GM19025 (cell line): ENCODE results near the gene UMODL1.

ENCODE experiments used
- ATAC-seq: cut with Tn5 transposase; IDR thresholded peaks from one replicate; pipeline ENCODE4 v1.9.1; 2021; ENCODE audit warnings: mild to moderate bottlenecking, low read depth, moderate library complexity; ENCODE audit not compliant: unreplicated experiment

UMODL1 gene

GRCh38 chr21:42125571-42126544 lies 54.7 kb downstream of the UMODL1 start:
- ATAC-seq, result no peak

DNA sequence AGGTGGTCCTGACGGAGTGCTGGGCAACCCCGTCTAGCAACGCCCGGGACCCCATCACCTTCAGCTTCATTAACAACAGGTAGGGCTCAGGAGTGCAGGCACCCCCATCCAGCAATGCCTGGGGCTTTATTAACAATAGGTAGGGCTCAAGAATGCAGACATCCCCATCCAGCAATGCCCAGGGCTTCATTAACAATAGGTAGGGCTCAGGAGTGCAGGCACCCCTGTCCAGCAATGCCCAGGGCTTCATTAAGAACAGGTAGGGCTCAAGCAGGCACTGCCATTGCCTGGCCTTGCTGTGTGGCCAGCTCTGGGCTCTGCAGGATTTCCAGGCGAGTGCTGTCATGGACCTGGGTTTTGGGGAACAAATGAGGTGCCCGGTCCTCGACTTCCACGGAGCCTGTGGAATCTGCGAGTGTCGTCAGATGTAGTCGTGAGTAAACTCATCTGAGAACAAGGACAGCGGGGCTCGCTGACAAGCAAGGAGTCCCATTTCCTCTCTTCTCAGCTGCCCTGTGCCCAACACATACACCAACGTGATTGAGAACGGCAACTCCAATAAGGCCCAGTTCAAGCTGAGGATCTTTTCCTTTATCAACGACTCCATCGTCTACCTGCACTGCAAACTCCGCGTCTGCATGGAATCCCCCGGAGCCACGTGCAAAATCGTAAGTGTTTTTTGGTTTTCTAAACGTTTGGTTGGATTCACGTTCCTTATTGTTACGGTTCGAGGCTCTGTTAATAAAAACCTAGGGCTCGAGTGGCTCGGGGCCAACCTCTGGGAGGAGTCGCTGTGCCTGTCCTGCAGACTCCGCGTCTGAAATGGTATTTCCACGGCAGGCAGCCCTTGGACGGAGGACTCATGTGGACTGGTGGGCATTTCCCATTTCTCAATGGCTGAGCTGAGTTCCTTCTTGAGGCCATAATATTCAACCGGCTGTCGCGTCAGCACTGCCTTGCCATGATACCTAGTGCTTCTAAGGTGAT lies 56.3 kb downstream of the UMODL1 start:
- ATAC-seq, result no peak

- no peak for ATAC-seq
Measured at GRCh38 chr21:42129300-42130266, 58.5 kb downstream of the UMODL1 start.

DNA sequence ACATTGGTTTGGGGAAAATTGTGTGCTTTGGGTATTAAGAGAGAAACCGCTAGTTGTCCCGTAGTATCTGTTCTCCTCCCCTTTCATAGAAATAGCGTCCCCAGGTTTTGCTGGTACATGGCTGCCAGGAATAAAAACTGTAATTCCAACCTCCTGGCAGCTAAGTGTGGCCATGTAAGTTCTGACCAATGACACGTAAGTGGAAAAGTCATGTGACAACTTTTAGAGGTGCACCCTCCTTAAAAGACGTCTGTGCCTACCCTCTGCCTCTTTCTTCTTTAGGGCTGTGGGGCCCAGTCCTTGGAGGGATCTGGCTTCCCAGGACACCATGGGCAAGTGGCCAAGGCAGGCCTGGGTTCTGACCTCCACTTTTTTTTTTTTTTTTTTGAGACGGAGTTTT lies 59.3 kb downstream of the UMODL1 start:
- no peak for ATAC-seq

- no peak for ATAC-seq
Measured at GRCh38 chr21:42132183-42132582, 61.1 kb downstream of the UMODL1 start.

GRCh38 chr21:42133131-42133530 lies 62.0 kb downstream of the UMODL1 start:
- ATAC-seq, result no peak

GRCh38 chr21:42135386-42136052 lies 64.4 kb downstream of the UMODL1 start:
- no peak for ATAC-seq

- no peak for ATAC-seq
Measured at GRCh38 chr21:42137191-42137904, 66.2 kb downstream of the UMODL1 start.

DNA sequence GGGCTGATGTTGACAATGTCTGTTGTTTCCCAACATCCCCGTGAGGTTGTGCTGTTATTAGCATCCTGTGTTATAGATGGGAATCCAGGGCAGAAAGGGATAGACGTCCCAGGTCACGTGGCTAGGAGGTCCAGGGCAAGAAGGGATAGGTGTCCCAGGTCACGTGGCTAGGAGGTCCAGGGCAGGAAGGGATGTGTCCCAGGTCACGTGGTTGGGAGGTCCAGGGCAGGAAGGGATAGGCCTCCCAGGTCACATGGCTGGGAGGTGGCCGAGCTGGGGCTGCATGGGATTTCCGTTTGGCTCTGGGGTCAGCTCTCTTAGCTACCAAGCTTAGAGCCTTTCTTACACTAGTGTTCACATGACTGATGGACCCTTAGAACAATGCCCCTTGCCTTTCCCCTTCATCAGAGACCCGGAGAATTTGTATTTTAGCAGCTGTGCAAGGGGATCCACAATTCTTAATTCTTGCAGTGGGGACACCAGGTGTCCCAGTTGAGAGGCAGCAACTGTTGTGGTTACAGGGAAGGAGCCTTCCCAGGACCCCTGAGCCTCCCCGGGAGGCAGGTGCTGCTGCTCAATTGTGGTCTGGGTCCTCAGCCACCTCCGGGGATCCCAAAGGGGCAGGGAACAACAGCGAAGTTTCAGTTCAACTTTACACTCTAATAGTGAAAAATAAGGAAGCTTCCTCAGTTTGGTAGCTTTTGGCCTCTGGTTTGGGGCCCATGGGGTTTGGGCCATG lies 69.2 kb downstream of the UMODL1 start:
- ATAC-seq, result no peak

DNA sequence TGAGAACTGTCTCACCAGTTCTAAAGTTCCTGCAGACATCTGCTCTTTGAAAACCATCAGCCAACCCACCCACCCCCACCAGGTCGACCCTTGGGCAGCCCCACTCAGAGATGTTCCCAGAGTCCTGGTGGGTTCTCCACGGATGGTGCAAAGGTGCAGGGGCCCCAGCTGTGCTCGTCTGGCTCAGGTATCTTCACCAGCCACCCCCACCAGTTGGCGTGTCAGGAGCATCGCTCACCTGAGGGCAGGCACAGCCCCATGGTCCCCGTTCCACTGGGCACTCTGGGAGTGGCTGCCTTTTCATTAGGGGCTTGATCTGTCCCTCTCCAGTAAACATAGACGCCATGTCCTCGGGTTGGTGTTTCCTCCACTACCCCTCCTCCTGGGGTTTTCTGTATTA lies 70.5 kb downstream of the UMODL1 start:
- no peak for ATAC-seq

- ATAC-seq, result no peak
Measured at GRCh38 chr21:42142141-42142540, 71.0 kb downstream of the UMODL1 start.

DNA sequence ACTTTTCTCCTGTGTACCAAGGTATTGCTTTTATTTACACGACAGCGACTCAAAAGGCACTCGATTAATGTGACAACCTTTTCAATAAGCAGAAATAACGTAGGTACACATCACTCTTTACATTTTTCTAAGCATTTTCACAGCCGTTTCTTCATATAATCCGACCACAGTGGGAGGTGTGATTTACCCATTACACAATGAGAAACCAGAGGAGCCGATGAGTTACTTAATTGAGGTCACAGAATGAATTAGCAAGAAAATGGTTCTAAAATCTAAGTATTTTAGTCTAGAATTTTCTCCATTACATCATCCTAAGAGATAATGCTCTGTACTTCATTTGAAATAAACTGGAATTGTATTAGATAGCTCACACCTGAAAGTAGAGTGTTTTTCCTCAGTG lies 71.5 kb downstream of the UMODL1 start:
- no peak for ATAC-seq

DNA sequence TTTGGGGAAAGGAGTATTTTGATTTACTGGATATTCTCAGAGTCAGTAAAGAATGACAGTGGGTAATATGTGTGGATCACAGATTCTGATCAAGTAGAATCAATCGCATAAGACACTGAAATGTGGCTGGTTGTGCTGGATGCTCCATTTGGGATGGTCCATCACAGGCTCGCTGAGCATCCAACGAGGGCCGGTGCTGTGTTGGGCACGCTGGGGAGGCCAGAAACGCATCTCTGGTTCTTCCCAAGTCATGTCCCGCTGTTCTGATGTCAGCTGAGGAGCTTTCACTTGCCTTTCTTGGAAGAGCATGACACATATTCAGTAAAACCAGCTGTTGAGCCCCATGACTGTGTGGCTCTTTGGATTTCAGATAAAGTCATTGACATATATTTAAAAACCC lies 72.0 kb downstream of the UMODL1 start:
- no peak for ATAC-seq

- ATAC-seq, result no peak
Measured at GRCh38 chr21:42144221-42144620, 73.1 kb downstream of the UMODL1 start.

DNA sequence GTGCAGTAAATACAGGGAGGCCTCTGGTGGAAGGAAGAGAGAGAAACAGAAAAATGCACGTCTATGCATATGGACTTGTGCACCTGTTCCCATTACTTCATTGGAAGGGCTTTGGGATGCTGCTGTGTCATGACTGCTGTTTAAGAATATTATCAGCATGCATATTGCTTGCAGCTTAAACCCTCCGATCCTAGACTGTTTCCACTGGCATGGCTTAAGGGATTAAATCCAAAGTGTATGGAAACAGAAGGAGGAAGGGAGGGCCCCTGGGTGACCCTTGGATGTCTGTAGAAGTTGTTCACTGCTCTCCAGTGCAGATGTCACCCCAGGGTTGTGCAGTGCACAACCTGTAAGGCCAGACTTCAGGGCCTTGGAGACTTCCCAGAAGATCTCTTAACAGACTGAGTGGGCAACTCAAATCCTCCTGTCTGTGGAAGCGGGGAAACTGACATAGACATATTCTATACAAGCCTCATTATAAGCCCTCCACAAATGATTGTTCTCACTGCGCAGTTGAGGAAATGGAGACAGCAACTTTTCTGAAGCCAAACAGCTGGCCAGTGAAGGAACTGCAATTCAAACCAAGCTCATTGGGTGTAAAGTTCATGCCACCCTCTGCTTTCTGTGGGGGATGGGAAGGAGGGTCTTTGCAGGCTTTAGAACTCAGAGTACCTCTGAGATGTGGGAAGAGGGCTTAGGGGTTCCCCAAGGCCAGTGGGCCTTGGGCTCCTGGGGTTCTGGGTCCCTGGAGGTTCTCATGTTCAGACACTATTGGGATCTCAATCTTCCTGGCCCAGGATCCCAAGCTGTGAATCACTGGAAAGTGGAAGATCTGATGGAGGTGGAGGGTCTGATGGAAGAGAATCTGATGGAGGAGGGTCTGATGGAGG lies 73.8 kb downstream of the UMODL1 start:
- no peak for ATAC-seq

- no peak for ATAC-seq
Measured at GRCh38 chr21:42145569-42146272, 74.6 kb downstream of the UMODL1 start.
